ENCODE measurements around the gene LRRC49.

- TF ChIP-seq BCL3 (CRISPR knock-in tag; IDR thresholded peaks at IDR 0.05), result no peak
- TF ChIP-seq ZNF224 (CRISPR knock-in tag; IDR thresholded peaks at IDR 0.05), result no peak
- no peak for TF ChIP-seq EZH2 (conservative IDR thresholded peaks at IDR 0.05; ENCODE audit: low read depth, low read length)
- TF ChIP-seq BCLAF1 (IDR thresholded peaks at IDR 0.05), result no peak
- no peak for TF ChIP-seq PBX2 (CRISPR knock-in tag; IDR thresholded peaks at IDR 0.05)
- no peak for TF ChIP-seq JUND (CRISPR knock-in tag; IDR thresholded peaks at IDR 0.05)
- TF ChIP-seq LCORL (IDR thresholded peaks at IDR 0.05), result no peak
- TF ChIP-seq LCORL (CRISPR knock-in tag; IDR thresholded peaks at IDR 0.05), result no peak
- no peak for TF ChIP-seq ZNF556 (CRISPR knock-in tag; IDR thresholded peaks at IDR 0.05; ENCODE audit: borderline replicate concordance)
- no peak for TF ChIP-seq MAX (IDR thresholded peaks at IDR 0.05)
These were observed 43.0 kb downstream of the LRRC49 start for GRCh38 chr15:70935631-70936030.

Measured in HepG2 (cell line).